ENCODE data around the gene NEK1.

DNA sequence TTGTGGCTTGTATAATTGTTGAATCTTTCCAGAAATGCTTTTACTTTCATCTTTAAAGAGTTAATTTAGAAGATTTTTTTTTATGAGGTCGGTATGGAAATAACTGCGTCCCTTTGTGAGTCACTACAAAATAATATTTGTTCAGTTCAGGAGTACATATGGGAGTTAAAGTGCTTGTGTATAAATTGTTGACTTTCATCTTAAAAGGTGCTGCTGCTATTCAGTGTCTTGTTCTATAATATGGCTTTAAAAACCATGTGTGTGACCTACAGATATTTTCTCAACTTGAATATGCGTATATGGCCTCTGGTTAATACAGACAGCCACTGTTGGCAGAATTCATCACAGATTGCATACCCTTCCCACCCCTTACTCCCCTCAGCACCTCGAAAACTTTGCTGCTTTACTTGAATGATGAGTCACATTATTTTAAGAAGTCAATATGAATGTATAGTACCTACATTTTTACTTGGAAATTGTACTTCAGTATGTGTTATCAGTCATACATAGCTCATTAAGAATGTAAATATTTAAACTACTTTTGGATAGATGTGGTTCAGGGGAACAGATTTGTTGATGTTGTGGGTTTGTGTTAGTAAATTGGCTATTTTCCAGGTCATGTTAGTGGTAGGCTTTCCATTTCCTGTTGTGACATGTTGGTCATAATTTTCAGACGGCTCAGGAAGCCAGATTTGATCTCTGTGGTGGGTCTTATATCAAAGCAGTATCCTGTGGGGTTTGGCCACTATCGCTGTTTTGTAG, 9.5 kb upstream of the NEK1 start:
- TF ChIP-seq, protein P1, sequence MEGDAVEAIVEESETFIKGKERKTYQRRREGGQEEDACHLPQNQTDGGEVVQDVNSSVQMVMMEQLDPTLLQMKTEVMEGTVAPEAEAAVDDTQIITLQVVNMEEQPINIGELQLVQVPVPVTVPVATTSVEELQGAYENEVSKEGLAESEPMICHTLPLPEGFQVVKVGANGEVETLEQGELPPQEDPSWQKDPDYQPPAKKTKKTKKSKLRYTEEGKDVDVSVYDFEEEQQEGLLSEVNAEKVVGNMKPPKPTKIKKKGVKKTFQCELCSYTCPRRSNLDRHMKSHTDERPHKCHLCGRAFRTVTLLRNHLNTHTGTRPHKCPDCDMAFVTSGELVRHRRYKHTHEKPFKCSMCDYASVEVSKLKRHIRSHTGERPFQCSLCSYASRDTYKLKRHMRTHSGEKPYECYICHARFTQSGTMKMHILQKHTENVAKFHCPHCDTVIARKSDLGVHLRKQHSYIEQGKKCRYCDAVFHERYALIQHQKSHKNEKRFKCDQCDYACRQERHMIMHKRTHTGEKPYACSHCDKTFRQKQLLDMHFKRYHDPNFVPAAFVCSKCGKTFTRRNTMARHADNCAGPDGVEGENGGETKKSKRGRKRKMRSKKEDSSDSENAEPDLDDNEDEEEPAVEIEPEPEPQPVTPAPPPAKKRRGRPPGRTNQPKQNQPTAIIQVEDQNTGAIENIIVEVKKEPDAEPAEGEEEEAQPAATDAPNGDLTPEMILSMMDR (IDR thresholded peaks at IDR 0.05; ENCODE audit: insufficient read depth, low read length, poor library complexity, severe bottlenecking): no peak
- no peak for TF ChIP-seq EZH2phosphoT487 (conservative IDR thresholded peaks at IDR 0.05; ENCODE audit: low read length)
